Right lobe of liver (tissue), 4 donors: ENCODE data around the gene TSG101.

Source experiments
- CTCF ChIP-seq, 4 donors: fragments of 200-600 bp in 3 of 4; fragments of 450-650 bp in 1 of 4; IDR thresholded peaks; one replicate each; pipeline versions ENCODE4 v1.5.1 to v1.8.0; 2016 to 2022; ENCODE audit warnings: antibody characterized with exemption in 4 of 4, mild to moderate bottlenecking in 2 of 4
- POLR2A ChIP-seq: fragments of 450-650 bp; IDR thresholded peaks from one replicate; pipeline ENCODE4 v1.6.1; 2017; ENCODE audit warnings: antibody characterized with exemption, mild to moderate bottlenecking
- donor health status: DM: no; HTN: no; CAD: no.
- donor health status: DM: no; HTN: no; CAD: no.
- donor health status: DM: no; HTN: yes; CAD: no.

DNA sequence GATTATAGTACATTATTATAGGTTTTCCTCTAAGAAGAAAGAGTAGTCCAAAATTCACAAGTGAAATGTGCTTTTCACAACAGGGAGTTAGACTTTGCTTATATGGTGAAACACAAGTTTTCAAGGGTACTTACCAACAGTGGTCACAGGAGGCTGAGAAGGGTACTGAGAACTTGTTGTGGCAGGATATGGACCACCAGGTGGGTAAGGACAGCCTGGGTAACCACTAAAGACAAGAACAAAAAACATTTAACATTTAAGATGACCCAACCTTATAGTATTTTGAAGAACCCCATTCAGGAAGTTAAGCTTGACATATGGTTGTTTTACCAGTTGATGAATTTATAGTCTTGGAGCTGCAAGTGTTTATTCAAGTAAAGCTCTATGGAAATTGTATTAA is 24.4 kb downstream of the TSG101 start:
- TF ChIP-seq POLR2A = no peak
- TF ChIP-seq CTCF (IDR thresholded peaks at IDR 0.05) = no peak
